RWPE2 (cell line): ENCODE measurements around the gene SLC22A5.
A peak's percentile ranks its signal among the peaks of the same experiment; 100 is the strongest.

Experiments used
- ATAC-seq: fragments of 200-7000 bp; cut with Tn5 transposase; 3 replicates; pipeline ENCODE4 v1.9.1; 2021; ENCODE audit warnings: low read depth
- DNase-seq: peaks from one replicate; pipeline ENCODE4 v3.0.0-alpha.2; 2020; ENCODE audit warnings: low spot score
- H3K27ac ChIP-seq: fragments of 450-650 bp; 2 replicates; pipeline ENCODE4 v1.5.1; 2017; ENCODE audit warnings: mild to moderate bottlenecking; ENCODE audit not compliant: poor library complexity, severe bottlenecking
- H3K27me3 ChIP-seq: fragments of 250-450 bp; sonication (Bioruptor Pico); 2 replicates; pipeline ENCODE4 v1.5.1; 2021; ENCODE audit warnings: mild to moderate bottlenecking, moderate library complexity; ENCODE audit not compliant: insufficient read depth, poor library complexity, severe bottlenecking
- H3K36me3 ChIP-seq: fragments of 250-450 bp; sonication (Bioruptor Pico); 2 replicates; pipeline ENCODE4 v1.5.1; 2020; ENCODE audit warnings: low read depth, mild to moderate bottlenecking, moderate library complexity
- H3K4me1 ChIP-seq: fragments of 250-450 bp; sonication (Bioruptor Pico); 2 replicates; pipeline ENCODE4 v1.5.1; 2021; ENCODE audit warnings: mild to moderate bottlenecking, moderate library complexity; ENCODE audit not compliant: insufficient read depth, poor library complexity, severe bottlenecking
- H3K4me3 ChIP-seq: fragments of 250-450 bp; sonication (Bioruptor Pico); 2 replicates; pipeline ENCODE4 v1.5.1; 2021; ENCODE audit warnings: mild to moderate bottlenecking, moderate library complexity; ENCODE audit not compliant: severe bottlenecking
- H3K9me3 ChIP-seq: fragments of 250-450 bp; sonication (Bioruptor Pico); 2 replicates; pipeline ENCODE4 v1.5.1; 2021; ENCODE audit warnings: mild to moderate bottlenecking, moderate library complexity; ENCODE audit not compliant: severe bottlenecking
- CTCF ChIP-seq: fragments of 450-650 bp; IDR thresholded peaks from one replicate; pipeline ENCODE4 v1.5.1; 2017; ENCODE audit warnings: mild to moderate bottlenecking, moderate library complexity; ENCODE audit not compliant: poor library complexity, severe bottlenecking

Gene SLC22A5

GRCh38 chr5:132438917-132439316 lies 69.4 kb downstream of the SLC22A5 start:
- Histone ChIP-seq H3K27me3 (no peaks in the 10 kb centered on the region), H3K4me3 (no peak overlapping the region), H3K9me3 (no peaks in the 10 kb centered on the region), H3K27ac (no peak overlapping the region), H3K4me1 (peaks cover 15% of the 10 kb centered on the region), H3K36me3 (no peaks in the 10 kb centered on the region)
- TF ChIP-seq CTCF, result no peak
- no peak for DNase-seq
- ATAC-seq, result no peak

GRCh38 chr5:132439521-132440089 lies 70.1 kb downstream of the SLC22A5 start:
- Histone ChIP-seq H3K36me3 (no peaks in the 10 kb centered on the region), H3K27me3 (no peaks in the 10 kb centered on the region), H3K4me1 (peaks cover 16% of the 10 kb centered on the region), H3K4me3 (no peak overlapping the region), H3K9me3 (no peaks in the 10 kb centered on the region), H3K27ac (no peak overlapping the region)
- no peak for TF ChIP-seq CTCF
- peak; percentile 93 for ATAC-seq
- no peak for DNase-seq

- H3K4me1 ChIP-seq, result peaks cover 34% of the 10 kb centered on the region
- no peak overlapping the region for H3K4me3 ChIP-seq
- no peaks in the 10 kb centered on the region for H3K9me3 ChIP-seq
- DNase-seq (no peak), ATAC-seq (no peak)
- no peak overlapping the region for H3K27ac ChIP-seq
- H3K27me3 ChIP-seq, result no peaks in the 10 kb centered on the region
- no peak for TF ChIP-seq CTCF
- no peaks in the 10 kb centered on the region for H3K36me3 ChIP-seq
These were observed 74.6 kb downstream of the SLC22A5 start for GRCh38 chr5:132444061-132444460.
